GM12892 (cell line): Measurements from ENCODE around the gene ZKSCAN1.

Experiments
- POLR2A ChIP-seq: IDR thresholded peaks from 2 replicates; pipeline ENCODE4 v1.6.1; 2011; ENCODE audit warnings: low read depth, low read length, control low read depth
- POLR2AphosphoS5 ChIP-seq: IDR thresholded peaks from 2 replicates; pipeline ENCODE4 v1.6.1; 2011; ENCODE audit warnings: low read depth, low read length, control low read depth

DNA sequence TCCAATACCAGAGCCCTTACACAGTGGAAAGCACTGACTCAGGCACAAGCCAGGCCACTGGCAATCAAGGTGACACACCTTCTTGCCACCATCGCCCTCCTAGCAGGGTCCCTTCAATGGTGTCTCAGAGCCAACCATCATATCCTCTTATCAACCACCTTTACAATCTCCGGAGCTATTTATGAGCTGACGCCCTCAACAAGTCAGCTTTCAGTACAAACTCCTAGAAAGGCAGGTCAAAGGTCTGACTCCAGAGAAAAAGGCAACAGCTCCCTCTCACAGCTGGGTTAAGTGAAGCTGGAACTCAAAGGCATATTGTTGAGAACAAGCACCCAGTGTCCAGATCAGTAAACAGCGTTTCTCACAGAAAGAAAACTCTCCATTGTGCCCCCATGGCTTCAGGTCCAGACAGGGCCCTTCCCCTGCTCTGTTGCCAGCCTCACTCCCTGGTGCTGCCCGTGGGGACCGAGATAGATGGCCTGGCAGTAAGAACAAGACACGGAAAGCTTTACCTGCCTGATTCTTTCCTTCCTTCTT is 63.7 kb downstream of the ZKSCAN1 start:
- TF ChIP-seq POLR2AphosphoS5 (no peak), POLR2A (no peak)
